T-helper 17 cell (primary cell): ENCODE results near the gene TNFSF4. TPM values are rescaled to one million over a fixed set of nuclear protein-coding genes. Genes with fewer than 3 reads are reported as not detected.
A peak's percentile ranks its signal among the peaks of the same experiment; 100 is the strongest.
"Not testable (repeated sequence)": the region's sequence is repeated elsewhere in the genome, so short reads cannot be mapped to it uniquely, and the experiment has no call there.

Experiments used
- ATAC-seq: fragments of 150-1000 bp; cut with Tn5 transposase; 2 replicates; pipeline ENCODE4 v1.10.0; 2021; ENCODE audit warnings: mild to moderate bottlenecking, moderate library complexity
- DNase-seq, 3 donors: peaks; one replicate each; pipeline versions ENCODE4 v3.0.0 to v3.0.0-alpha.2; 2020 to 2021
- H3K9me3 ChIP-seq: one replicate; pipeline ENCODE4 v1.7.0; 2013; ENCODE audit warnings: low read length, mild to moderate bottlenecking; ENCODE audit not compliant: control insufficient read depth, poor library complexity, severe bottlenecking
- H3K27ac Mint-ChIP-seq: one replicate; pipeline ENCODE4 v1.8.0; 2022; ENCODE audit warnings: mild to moderate bottlenecking, moderate library complexity, mixed read lengths
- H3K27me3 Mint-ChIP-seq: one replicate; pipeline ENCODE4 v1.8.0; 2022; ENCODE audit warnings: mixed read lengths
- H3K36me3 Mint-ChIP-seq: one replicate; pipeline ENCODE4 v1.8.0; 2022; ENCODE audit warnings: low read depth, mixed read lengths
- H3K4me1 Mint-ChIP-seq: one replicate; pipeline ENCODE4 v1.8.0; 2022; ENCODE audit warnings: mild to moderate bottlenecking, mixed read lengths
- H3K4me3 Mint-ChIP-seq: one replicate; pipeline ENCODE4 v1.8.0; 2022; ENCODE audit warnings: mild to moderate bottlenecking, moderate library complexity, mixed read lengths
- total RNA-seq, 4 donors: library from RNA in 2 of 4; stranded (reverse) in 2 of 4; gene quantifications; one replicate each; pipeline ENCODE4 v1.2.3 and lab custom pipeline; 2022 to 2026

Gene TNFSF4, protein sequence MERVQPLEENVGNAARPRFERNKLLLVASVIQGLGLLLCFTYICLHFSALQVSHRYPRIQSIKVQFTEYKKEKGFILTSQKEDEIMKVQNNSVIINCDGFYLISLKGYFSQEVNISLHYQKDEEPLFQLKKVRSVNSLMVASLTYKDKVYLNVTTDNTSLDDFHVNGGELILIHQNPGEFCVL
- total RNA-seq (10 to 100 TPM in 1 of 2 donors, 1 to 10 TPM in 1; 1.9 to 16.0 TPM), total RNA-seq (lab: John Stamatoyannopoulos, UW) (1.6 to 2.4 reads per million in 2 donors)

- DNase-seq, result no peak
- Mint-ChIP-seq H3K36me3 (no peaks in the 10 kb centered on the region), H3K27ac (peak within 1 kb of the TSS; percentile 97), H3K4me1 (peaks cover 53% of the 10 kb centered on the region), H3K27me3 (no peaks in the 10 kb centered on the region), H3K4me3 (peak within 1 kb of the TSS; percentile 83)
- peak; percentile 27 for ATAC-seq
- no peaks in the 10 kb centered on the region for H3K9me3 ChIP-seq
These were observed at the start of gene TNFSF4 for GRCh38 chr1:173206816-173207568. TNFSF4 (minus strand) TSS chr1:173207331; CDS start chr1:173207176, 155 bp downstream.

- H3K4me1 Mint-ChIP-seq, result peaks cover 2% of the 10 kb centered on the region
- DNase-seq (no peak), ATAC-seq (no peak)
- H3K27me3 Mint-ChIP-seq, result no peaks in the 10 kb centered on the region
- H3K9me3 ChIP-seq, result no peaks in the 10 kb centered on the region
- H3K27ac Mint-ChIP-seq, result no peak overlapping the region
- no peaks in the 10 kb centered on the region for H3K36me3 Mint-ChIP-seq
- H3K4me3 Mint-ChIP-seq, result no peak overlapping the region
These were observed 48.2 kb upstream of the TNFSF4 start for GRCh38 chr1:173255214-173255813.

GRCh38 chr1:173253046-173253445 lies 45.9 kb upstream of the TNFSF4 start:
- H3K4me1 Mint-ChIP-seq, result peaks cover 4% of the 10 kb centered on the region
- H3K36me3 Mint-ChIP-seq, result no peaks in the 10 kb centered on the region
- no peak for ATAC-seq
- H3K27ac Mint-ChIP-seq, result no peak overlapping the region
- H3K9me3 ChIP-seq, result no peaks in the 10 kb centered on the region
- H3K4me3 Mint-ChIP-seq, result no peak overlapping the region
- no peak for DNase-seq
- no peaks in the 10 kb centered on the region for H3K27me3 Mint-ChIP-seq

- DNase-seq, result no peak
- Mint-ChIP-seq H3K27me3 (no peaks in the 10 kb centered on the region), H3K4me3 (no peak overlapping the region), H3K27ac (no peak overlapping the region), H3K4me1 (peaks cover 2% of the 10 kb centered on the region), H3K36me3 (peaks cover 2% of the 10 kb centered on the region)
- no peak for ATAC-seq
- H3K9me3 ChIP-seq, result no peaks in the 10 kb centered on the region
These were observed 42.2 kb upstream of the TNFSF4 start for GRCh38 chr1:173249349-173249748.

- Mint-ChIP-seq H3K27ac (no peak overlapping the region), H3K27me3 (no peaks in the 10 kb centered on the region), H3K36me3 (peaks cover 6% of the 10 kb centered on the region), H3K4me1 (peaks cover 2% of the 10 kb centered on the region), H3K4me3 (no peak overlapping the region)
- H3K9me3 ChIP-seq, result no peaks in the 10 kb centered on the region
- ATAC-seq (no peak), DNase-seq (no peak)
These were observed 41.3 kb upstream of the TNFSF4 start for GRCh38 chr1:173248247-173248940.

DNA sequence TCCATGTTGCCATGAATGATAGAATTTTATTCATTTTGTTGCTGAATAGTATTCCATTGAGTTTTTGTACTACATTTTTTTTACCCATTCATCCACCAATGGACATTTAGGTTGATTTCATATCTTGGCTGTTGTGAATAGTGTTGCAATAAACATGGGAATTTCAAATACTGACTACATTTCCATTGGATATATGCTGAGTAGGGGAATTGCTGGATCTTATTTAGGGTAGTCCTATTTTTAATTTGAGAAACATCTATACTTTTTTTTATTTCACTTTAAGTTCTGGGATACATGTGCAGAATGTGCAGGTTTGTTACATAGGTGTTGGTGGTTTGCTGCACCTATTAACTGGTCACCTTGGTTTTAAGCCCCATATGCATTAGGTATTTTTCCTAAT lies 38.8 kb upstream of the TNFSF4 start:
- no peak overlapping the region for H3K27ac Mint-ChIP-seq
- H3K4me3 Mint-ChIP-seq, result no peak overlapping the region
- H3K4me1 Mint-ChIP-seq, result peaks cover 2% of the 10 kb centered on the region
- no peak for DNase-seq
- H3K9me3 ChIP-seq, result no peaks in the 10 kb centered on the region
- H3K27me3 Mint-ChIP-seq, result no peaks in the 10 kb centered on the region
- peaks cover 7% of the 10 kb centered on the region for H3K36me3 Mint-ChIP-seq
- no peak for ATAC-seq

DNA sequence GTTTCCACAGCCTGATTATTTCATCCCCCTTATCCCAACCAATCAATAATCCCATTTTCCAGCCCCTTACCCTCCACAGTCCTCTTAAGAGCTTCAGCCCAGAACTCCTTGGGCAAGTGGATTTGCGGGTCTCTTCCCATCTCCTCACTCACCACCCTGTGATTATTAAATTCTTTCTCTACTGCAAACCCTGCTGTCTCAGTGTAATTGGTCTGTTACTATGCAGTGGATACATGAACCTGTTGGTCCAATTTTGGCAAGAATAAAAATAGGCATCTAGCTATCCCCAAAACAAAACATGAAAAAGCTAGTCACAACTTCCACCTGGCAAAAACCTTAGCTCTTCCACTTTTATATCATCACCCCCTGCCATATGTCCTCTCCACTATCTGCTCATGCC lies 36.2 kb upstream of the TNFSF4 start:
- ATAC-seq, result no peak
- H3K9me3 ChIP-seq, result no peaks in the 10 kb centered on the region
- H3K4me1 Mint-ChIP-seq, result no peaks in the 10 kb centered on the region
- H3K36me3 Mint-ChIP-seq, result peaks cover 7% of the 10 kb centered on the region
- DNase-seq, result no peak
- no peak overlapping the region for H3K4me3 Mint-ChIP-seq
- no peaks in the 10 kb centered on the region for H3K27me3 Mint-ChIP-seq
- H3K27ac Mint-ChIP-seq, result no peak overlapping the region

DNA sequence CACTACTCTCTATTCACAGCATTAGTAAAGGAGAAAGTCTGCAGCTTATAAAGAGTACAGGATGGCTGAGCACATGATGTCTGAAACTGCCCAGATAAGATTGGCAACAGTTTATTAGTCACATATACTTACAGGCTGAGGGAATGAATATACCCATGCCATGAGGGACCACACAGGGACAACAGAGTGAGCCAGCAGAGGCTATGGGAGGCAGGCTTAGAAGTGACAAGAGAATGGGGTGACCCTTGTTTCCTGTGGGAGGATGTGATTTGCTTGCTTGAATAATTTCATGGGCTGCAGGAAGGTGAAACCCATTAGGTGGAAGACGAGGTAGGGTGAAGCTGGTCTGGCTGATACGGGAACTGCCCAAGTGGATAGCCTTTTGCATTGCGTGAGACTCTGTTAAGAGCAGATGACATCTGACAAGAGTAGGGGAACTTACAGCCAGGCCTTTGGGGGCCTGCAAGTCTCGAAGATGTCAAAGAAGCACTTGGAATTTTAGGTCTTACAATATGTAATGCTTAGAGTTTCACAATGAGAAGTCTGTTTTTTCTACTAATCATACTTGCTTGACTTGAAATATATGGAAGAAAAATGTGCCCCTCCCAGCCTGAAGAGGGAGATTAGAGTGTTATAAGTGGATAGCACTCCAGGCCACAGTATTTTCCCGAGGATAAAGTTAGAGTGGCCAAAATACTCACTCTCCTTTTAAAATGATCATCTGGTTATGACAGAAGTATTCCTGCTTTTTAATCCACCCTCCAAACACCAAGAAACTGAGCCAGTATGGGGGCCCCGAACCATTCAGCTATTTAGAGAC lies 34.6 kb upstream of the TNFSF4 start:
- no peaks in the 10 kb centered on the region for H3K27me3 Mint-ChIP-seq
- ATAC-seq (no peak), DNase-seq (no peak)
- no peaks in the 10 kb centered on the region for H3K4me1 Mint-ChIP-seq
- peaks cover 6% of the 10 kb centered on the region for H3K36me3 Mint-ChIP-seq
- no peak overlapping the region for H3K4me3 Mint-ChIP-seq
- no peaks in the 10 kb centered on the region for H3K9me3 ChIP-seq
- no peak overlapping the region for H3K27ac Mint-ChIP-seq

GRCh38 chr1:173240609-173241008 lies 33.5 kb upstream of the TNFSF4 start:
- no peaks in the 10 kb centered on the region for H3K9me3 ChIP-seq
- Mint-ChIP-seq H3K4me1 (no peaks in the 10 kb centered on the region), H3K27me3 (no peaks in the 10 kb centered on the region), H3K4me3 (no peak overlapping the region), H3K36me3 (peaks cover 4% of the 10 kb centered on the region), H3K27ac (no peak overlapping the region)
- DNase-seq (no peak), ATAC-seq (no peak)

GRCh38 chr1:173239058-173239457 lies 31.9 kb upstream of the TNFSF4 start:
- H3K9me3 ChIP-seq, result no peaks in the 10 kb centered on the region
- Mint-ChIP-seq H3K27me3 (no peaks in the 10 kb centered on the region), H3K4me3 (no peak overlapping the region), H3K27ac (no peak overlapping the region), H3K4me1 (no peaks in the 10 kb centered on the region), H3K36me3 (peaks cover 4% of the 10 kb centered on the region)
- DNase-seq (no peak), ATAC-seq (no peak)

DNA sequence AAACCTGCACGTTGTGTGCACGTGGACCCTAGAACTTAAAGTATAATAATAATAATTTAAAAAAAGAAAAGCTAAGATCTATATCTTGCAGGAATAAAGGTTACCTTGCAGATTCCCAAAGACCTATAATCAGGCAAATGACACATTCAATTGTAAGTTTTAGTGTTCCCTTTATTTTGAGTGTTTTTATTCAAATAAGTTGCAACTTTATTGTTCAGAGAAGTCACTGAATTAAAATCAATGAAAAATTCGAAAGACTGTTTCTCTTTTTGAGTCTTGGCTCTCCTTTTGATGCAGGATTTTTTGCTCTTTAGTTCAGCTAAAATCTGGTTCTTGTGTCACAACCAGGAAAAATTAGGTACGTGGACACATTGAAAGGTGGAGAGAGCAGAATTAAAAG lies 27.8 kb upstream of the TNFSF4 start:
- ATAC-seq (no peak), DNase-seq (no peak)
- Mint-ChIP-seq H3K27me3 (no peaks in the 10 kb centered on the region), H3K4me3 (no peak overlapping the region), H3K36me3 (peaks cover 2% of the 10 kb centered on the region), H3K27ac (no peak overlapping the region), H3K4me1 (no peaks in the 10 kb centered on the region)
- H3K9me3 ChIP-seq, result no peaks in the 10 kb centered on the region

DNA sequence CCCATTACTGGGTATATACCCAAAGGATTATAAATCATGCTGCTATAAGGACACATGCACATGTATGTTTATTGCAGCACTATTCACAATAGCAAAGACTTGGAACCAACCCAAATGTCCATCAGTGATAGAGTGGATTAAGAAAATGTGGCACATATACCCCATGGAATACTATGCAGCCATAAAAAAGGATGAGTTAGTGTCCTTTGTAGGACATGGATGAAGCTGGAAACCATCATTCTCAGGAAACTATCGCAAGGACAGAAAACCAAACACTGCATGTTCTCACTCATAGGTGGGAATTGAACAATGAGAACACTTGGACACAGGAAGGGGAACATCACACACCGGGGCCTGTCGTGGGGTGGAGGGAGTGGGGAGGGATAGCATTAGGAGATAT lies 27.3 kb upstream of the TNFSF4 start:
- not testable (repeated sequence) for H3K27me3 Mint-ChIP-seq, H3K4me3 Mint-ChIP-seq, H3K9me3 ChIP-seq, H3K27ac Mint-ChIP-seq, H3K36me3 Mint-ChIP-seq, ATAC-seq, DNase-seq, H3K4me1 Mint-ChIP-seq
